AG04450 (cell line): ENCODE data around the gene CERS6. TPM values are rescaled to one million over a fixed set of nuclear protein-coding genes. Genes with fewer than 3 reads are reported as not detected.
"Not testable (repeated sequence)": the region's sequence is repeated elsewhere in the genome, so short reads cannot be mapped to it uniquely, and the experiment has no call there.

Source experiments
- CTCF ChIA-PET: fragments of 300-600, 350-600 bp; formaldehyde crosslinking; extraction: SDS; loops from one replicate; lab custom pipeline; 2022; ENCODE audit warnings: antibody characterized with exemption, inconsistent platforms; lab: Charles Lee
- POLR2A ChIA-PET: fragments of 350-600 bp; formaldehyde crosslinking; extraction: SDS; loops from one replicate; lab custom pipeline; 2021; ENCODE audit warnings: antibody characterized with exemption, inconsistent platforms; lab: Yijun Ruan, JAX
- DNase-seq: peaks from one replicate; pipeline ENCODE4 v3.0.0-alpha.2; 2011; ENCODE audit warnings: low read depth, low spot score
- H3K27ac ChIP-seq: one replicate; pipeline ENCODE4 v1.5.1; 2012; ENCODE audit warnings: low read depth, low read length, control low read depth
- H3K27me3 ChIP-seq: one replicate; pipeline ENCODE4 v1.6.0; 2012; ENCODE audit warnings: low read length; ENCODE audit not compliant: control insufficient read depth, insufficient read depth
- H3K4me3 ChIP-seq: 2 replicates; pipeline ENCODE4 v1.5.1; 2011; ENCODE audit warnings: mild to moderate bottlenecking, low read depth, low read length, control low read depth
- H3K9me3 ChIP-seq: 2 replicates; pipeline ENCODE4 v1.5.1; 2012; ENCODE audit warnings: low read length; ENCODE audit not compliant: control insufficient read depth, insufficient read depth
- CTCF ChIP-seq: IDR thresholded peaks from 2 replicates; pipeline ENCODE4 v1.5.1; 2011; ENCODE audit warnings: low read depth, low read length, control low read depth, inconsistent platforms
- polyA minus RNA-seq: library from RNA; depleted of rRNA, polyadenylated mRNA; stranded (reverse); fragments of >200 nt; gene quantifications from 2 replicates; pipeline ENCODE4 v1.2.3, GENCODE V29; 2011; rRNA and poly(A)+ RNA removed
- polyA plus RNA-seq: library from polyadenylated mRNA; depleted of rRNA; stranded (reverse); fragments of >200 nt; gene quantifications from 2 replicates; pipeline ENCODE4 v1.2.3, GENCODE V29; 2011; rRNA removed

The CERS6 gene
- 5.4 and 6.2 TPM in 2 replicates for polyA plus RNA-seq
- polyA minus RNA-seq, result 4.9 and 7.2 TPM in 2 replicates

- peak within 1 kb of the TSS; percentile 95 for H3K4me3 ChIP-seq
- DNase-seq, result peak; percentile 84
- no peaks in the 10 kb centered on the region; the same call in none of the 2 replicates for H3K9me3 ChIP-seq
- no peak within 1 kb of the TSS for H3K27ac ChIP-seq
- peaks cover 3% of the 10 kb centered on the region for H3K27me3 ChIP-seq
- ChIA-PET CTCF (no interaction called here), POLR2A (interaction anchor here (0.7 kb wide), 1 partner anchor 241 kb away, joined by 4 read pairs; no protein-coding TSS in a partner anchor)
- TF ChIP-seq CTCF, result no peak
Observed at GRCh38 chr2:168455645-168456520, at the start of gene CERS6. Gene CERS6 (plus strand): TSS chr2:168456272. CDS start chr2:168456449, 177 bp downstream.

GRCh38 chr2:168412301-168412700, 43.8 kb upstream of the CERS6 start:
- CTCF ChIA-PET, result not testable (repeated sequence)

GRCh38 chr2:168413101-168413500, 43.0 kb upstream of the CERS6 start:
- H3K9me3 ChIP-seq, POLR2A ChIA-PET, H3K27ac ChIP-seq, DNase-seq, H3K4me3 ChIP-seq, H3K27me3 ChIP-seq, CTCF ChIA-PET: not testable (repeated sequence)

More at GRCh38 chr2:168412301-168412700, 43.8 kb upstream of the CERS6 start:
- POLR2A ChIA-PET, DNase-seq, H3K4me3 ChIP-seq, H3K9me3 ChIP-seq, H3K27me3 ChIP-seq, H3K27ac ChIP-seq: not testable (repeated sequence)

- ChIA-PET POLR2A (no interaction called here), CTCF (interaction anchor here (0.7 kb wide), 1 partner anchor 281 kb away, joined by 3 read pairs; no protein-coding TSS in a partner anchor)
- DNase-seq, result no peak
- H3K9me3 ChIP-seq, result no peaks in the 10 kb centered on the region
- H3K4me3 ChIP-seq, result no peak overlapping the region
- no peak overlapping the region for H3K27ac ChIP-seq
- TF ChIP-seq CTCF, result no peak
- no peaks in the 10 kb centered on the region for H3K27me3 ChIP-seq
Observed at GRCh38 chr2:168416555-168416954, 39.5 kb upstream of the CERS6 start.

GRCh38 chr2:168422584-168422983, 33.5 kb upstream of the CERS6 start:
- Histone ChIP-seq H3K27ac (no peak overlapping the region), H3K27me3 (no peaks in the 10 kb centered on the region), H3K4me3 (no peak overlapping the region), H3K9me3 (no peaks in the 10 kb centered on the region)
- TF ChIP-seq CTCF, result no peak
- no peak for DNase-seq
- POLR2A ChIA-PET, result no interaction called here
- CTCF ChIA-PET, result interaction anchor here (0.7 kb wide), 1 partner anchor 277 kb away, joined by 3 read pairs; no protein-coding TSS in a partner anchor
